ENCODE results near the gene EFNA1.

DNA sequence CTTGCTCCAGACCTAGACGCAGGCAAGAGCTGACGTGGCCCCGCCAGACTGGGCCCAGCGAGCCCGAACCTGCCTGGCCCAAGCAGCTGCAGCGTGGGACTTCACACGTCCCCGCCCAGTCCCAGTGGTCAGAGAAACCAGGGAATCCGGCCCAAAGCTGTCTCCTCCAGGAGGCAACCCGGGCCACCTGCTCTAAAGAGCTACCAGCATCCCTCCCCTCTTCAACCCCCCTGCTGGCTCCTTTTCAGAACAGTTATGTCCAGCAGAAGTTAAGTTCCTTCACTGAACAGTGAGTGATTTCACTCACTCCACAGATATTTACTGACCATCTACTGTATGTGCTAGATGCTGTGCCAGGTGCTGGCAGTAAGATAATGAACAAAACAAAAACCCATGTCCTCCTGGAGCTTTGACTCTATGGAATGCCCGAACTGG lies 2.1 kb upstream of the EFNA1 start:
- no peak for TF ChIP-seq POLR2A (IDR thresholded peaks at IDR 0.05; ENCODE audit: low read depth, low read length)
- TF ChIP-seq POLR2AphosphoS5 (IDR thresholded peaks at IDR 0.05; ENCODE audit: low read depth, low read length) = no peak
